ENCODE data around the gene ICAM4.
A peak's percentile ranks its signal among the peaks of the same experiment; 100 is the strongest.

Gene ICAM4

DNA sequence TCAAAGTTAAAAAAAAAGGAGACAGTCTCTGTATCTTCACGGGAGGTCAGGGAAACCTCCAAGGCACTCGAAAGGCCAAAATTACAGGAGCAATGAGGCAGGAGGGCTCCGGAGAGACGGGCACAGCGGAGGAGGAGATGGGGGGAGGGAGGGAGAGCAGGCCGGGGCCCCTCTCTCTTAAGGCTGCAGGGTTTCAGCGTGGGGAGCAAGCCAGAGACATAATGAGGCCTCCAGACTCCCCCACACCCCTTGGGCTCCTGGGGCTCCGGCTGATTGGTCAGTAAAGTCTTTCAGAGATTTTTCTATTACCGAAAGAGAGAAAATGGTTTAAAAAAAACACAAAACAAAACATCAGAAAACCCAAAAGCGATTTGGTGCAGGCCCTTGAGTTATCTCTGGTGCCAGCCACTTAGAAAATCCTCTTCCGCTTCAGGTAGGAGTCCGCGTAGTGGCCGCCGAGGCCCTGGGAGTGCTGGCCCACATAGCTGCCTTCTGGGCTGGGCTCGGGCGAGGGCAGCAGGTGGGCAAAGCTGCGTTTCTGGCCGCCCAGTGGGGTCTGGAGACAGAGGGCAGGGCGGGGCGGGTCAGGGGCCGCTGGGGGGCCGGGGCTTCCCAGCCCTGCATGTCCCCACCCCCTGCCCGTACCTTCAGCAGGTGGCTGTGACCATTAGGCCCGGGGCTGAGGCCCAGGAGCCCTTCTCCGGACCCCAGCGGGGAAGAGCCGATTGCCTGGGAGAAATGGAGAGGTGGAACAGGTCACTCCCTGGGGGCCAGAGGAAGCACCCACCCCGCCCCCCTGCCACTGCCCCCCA lies 30.5 kb downstream of the ICAM4 start:
- Mint-ChIP-seq H3K4me3 (no peak overlapping the region), H3K27ac (no peak overlapping the region)

DNA sequence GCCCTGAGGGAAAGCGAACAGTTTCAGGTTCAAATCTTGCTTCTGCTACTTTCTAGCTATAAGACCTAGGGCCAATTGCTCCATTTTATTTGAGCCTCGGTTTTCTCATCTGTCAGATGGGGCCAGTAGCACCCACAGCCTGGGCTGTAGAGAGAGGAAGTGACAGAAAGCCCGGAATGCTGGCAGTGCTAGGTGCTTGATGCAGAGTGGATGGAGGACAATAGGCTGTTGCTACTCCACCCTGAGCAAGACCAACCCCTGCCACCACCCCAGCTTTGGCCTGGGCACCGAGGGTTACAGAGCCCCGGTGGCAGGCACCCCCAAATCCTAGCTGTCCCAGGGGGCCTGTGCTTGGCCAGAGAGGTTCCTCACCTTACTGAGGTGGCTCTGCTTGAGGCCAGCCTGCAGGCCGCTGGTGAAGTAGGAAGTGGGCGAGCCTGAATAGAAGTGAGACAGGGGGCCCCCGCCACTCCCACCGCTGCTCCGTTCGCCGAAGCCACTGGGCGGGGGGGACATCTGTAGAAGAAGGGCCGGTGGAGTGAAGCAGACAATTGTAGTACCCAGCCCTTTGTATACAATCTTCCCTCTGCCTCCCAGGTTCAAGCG lies 31.2 kb downstream of the ICAM4 start:
- Mint-ChIP-seq H3K9me3 (ENCODE audit: low read depth) (no peaks in the 10 kb centered on the region), H3K4me3 (no peak overlapping the region), H3K4me1 (ENCODE audit: low read depth) (peaks cover 14% of the 10 kb centered on the region), H3K27me3 (no peaks in the 10 kb centered on the region), H3K36me3 (no peaks in the 10 kb centered on the region), H3K27ac (no peak overlapping the region)

More for the DNA sequence above, 30.5 kb downstream of the ICAM4 start:
- H3K36me3 Mint-ChIP-seq, result no peaks in the 10 kb centered on the region
- H3K27me3 Mint-ChIP-seq, result no peaks in the 10 kb centered on the region
- peaks cover 14% of the 10 kb centered on the region for H3K4me1 Mint-ChIP-seq (ENCODE audit: low read depth)
- no peaks in the 10 kb centered on the region for H3K9me3 Mint-ChIP-seq (ENCODE audit: low read depth)

DNA sequence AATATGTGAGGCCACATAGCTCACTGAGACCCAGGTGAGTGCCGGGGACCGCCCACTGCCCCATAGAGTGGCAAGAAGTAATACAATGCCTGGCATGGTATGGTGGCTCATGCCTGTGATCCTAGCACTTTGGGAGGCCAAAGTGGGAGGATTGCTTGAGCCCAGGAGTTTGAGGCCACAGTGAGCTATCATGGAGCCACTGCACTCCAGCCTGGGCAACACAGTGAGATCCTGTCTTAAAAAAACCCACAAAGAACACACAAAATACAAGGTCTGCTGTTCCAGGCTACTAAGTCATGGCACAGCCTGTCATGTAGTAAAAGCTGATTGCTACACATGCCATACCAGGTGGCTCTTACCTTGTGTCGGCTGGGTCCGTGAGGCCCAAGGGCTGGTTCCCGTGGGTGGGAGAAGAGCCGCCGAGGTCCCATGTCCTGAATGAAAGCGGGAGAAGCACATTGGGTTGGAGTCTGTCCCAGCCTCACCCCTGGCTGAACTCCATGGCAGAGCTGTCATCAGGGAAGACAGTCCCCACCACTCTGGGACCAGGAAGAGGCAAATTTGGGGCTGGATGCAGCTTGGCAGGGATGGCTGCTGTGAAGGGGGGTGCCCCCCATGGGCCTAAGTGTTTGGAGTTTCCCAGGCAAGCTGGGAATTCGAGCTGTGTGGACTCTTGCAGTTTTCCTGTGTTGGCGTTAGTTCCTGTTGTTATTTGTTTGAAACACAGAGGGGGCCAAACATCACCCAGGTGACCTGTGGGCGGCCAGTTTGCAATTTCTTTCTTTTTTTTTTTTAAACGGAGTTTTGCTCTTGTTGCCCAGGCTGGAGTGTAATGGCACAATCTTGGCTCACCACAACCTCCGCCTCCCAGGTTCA lies 32.3 kb downstream of the ICAM4 start:
- Mint-ChIP-seq H3K27ac (no peak overlapping the region), H3K4me3 (no peak overlapping the region), H3K4me1 (ENCODE audit: low read depth) (peaks cover 14% of the 10 kb centered on the region), H3K9me3 (ENCODE audit: low read depth) (no peaks in the 10 kb centered on the region), H3K27me3 (no peaks in the 10 kb centered on the region), H3K36me3 (no peaks in the 10 kb centered on the region)

DNA sequence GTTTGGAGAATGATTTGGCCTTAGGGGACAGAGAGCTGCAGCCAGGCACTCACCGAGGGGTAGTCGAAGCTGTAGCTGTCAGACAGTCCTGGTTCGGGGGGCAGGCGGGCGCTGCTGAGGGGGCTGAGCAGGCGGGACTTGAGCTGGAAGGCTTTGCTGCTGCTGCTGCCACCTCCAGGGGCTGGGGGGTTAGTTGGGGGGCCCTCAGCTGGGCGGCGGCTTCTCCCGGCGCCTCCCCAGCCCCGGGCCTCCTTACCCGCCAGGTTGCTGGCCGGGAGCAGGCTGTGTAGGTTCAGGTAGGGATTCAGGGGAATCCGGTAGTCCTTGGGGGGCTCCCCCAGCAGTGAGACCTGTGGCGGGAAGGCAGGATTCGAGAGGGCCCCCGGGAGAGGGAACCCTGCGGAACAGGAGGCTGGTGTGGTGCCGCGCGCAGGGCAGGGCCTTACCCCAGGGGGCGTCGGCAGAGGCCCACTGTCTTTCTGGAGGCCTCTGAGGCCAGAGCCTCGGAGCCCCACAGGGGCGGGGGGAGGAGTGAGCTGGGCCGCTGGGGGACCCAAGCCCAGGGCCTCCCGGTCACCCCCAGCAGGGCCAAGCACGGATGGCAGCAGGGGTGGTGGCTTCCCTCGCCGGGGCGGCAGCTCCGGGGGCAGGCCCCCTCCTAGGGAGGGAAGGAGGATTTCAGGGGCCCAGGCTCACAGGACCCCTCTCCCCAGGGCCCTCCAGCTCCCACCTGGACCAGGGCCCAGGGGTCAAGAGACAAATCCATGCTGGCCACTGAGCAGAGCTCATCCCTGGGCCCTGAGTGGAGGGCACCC lies 34.1 kb downstream of the ICAM4 start:
- H3K27me3 Mint-ChIP-seq, result no peaks in the 10 kb centered on the region
- no peak overlapping the region for H3K4me3 Mint-ChIP-seq
- no peaks in the 10 kb centered on the region for H3K36me3 Mint-ChIP-seq
- H3K4me1 Mint-ChIP-seq (ENCODE audit: low read depth), result peaks cover 5% of the 10 kb centered on the region
- no peaks in the 10 kb centered on the region for H3K9me3 Mint-ChIP-seq (ENCODE audit: low read depth)
- no peak overlapping the region for H3K27ac Mint-ChIP-seq

- no peak overlapping the region for H3K4me3 Mint-ChIP-seq
- no peaks in the 10 kb centered on the region for H3K9me3 Mint-ChIP-seq (ENCODE audit: low read depth)
- no peaks in the 10 kb centered on the region for H3K27me3 Mint-ChIP-seq
- H3K4me1 Mint-ChIP-seq (ENCODE audit: low read depth), result no peaks in the 10 kb centered on the region
- H3K36me3 Mint-ChIP-seq, result no peaks in the 10 kb centered on the region
- no peak overlapping the region for H3K27ac Mint-ChIP-seq
Observed at GRCh38 chr19:10321417-10321797, 34.7 kb downstream of the ICAM4 start.

DNA sequence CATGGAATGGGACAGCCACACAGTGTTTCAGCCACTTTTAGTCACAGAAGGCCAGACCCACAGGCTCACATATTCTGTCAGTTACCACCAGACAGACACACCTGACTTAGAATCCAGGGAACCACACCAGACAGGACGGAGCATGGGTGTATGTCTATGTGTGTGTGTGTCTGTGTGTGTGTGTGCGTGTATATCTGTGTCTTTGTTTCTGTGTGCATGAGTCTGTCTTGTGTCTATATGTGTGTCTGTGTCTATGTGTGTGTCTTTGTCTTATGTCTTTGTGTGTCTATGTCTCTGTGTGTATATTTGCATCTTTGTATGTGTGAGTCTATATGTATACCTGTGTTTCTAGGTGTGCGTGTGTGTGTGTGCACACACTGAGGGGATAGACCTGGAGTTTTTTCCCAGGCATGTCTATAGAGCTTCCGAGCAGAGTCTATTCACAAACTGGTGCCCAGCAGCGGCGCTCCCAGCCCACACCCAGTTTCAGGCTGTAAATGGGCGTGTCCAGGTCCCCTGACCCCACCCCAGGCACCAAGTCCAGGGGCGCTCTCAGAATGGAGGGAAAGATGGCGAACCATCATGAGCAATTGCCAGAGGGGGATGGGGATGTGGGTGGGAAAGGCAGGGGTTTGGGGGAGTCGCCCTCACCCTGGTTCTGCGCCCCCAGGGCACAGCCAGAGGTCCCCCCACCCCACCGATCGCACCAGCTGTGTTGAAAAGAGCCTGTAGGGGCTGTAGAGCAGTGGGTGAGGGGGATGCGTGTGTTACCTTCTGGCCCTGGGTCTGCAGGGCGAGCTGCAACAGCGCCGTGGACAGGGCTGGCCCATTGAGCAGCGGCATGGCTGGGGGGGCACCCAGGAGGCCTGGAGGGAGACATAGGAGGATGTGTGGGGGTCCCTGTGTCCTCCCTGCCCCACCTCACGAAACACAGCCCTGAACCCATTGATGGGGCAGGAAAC lies 35.4 kb downstream of the ICAM4 start:
- Mint-ChIP-seq H3K4me1 (ENCODE audit: low read depth) (no peaks in the 10 kb centered on the region), H3K36me3 (no peaks in the 10 kb centered on the region), H3K27me3 (no peaks in the 10 kb centered on the region), H3K27ac (peak overlapping the region; percentile 41), H3K4me3 (no peak overlapping the region), H3K9me3 (ENCODE audit: low read depth) (no peaks in the 10 kb centered on the region)

DNA sequence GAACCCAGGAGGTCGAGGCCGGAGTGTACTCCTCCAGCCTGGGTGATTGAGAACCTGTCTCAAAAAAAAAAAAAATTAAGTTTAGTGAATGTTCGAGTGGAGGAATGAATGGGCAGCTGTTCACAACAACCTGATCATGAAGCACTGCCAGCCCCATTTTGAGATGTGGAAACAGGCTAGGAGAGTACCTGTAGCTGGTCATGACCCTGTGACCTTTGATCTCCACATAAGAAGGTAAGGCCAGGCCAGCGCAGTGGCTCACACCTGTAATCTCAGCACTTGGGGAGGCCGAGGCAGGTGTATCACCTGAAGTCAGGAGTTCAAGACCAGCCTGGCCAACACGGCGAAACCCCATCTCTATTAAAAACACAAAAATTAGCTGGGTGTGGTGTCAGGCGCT lies 39.0 kb downstream of the ICAM4 start:
- Mint-ChIP-seq H3K27ac (no peak overlapping the region), H3K36me3 (no peaks in the 10 kb centered on the region), H3K27me3 (no peaks in the 10 kb centered on the region), H3K4me1 (ENCODE audit: low read depth) (peaks cover 2% of the 10 kb centered on the region), H3K9me3 (ENCODE audit: low read depth) (no peaks in the 10 kb centered on the region), H3K4me3 (no peak overlapping the region)

GRCh38 chr19:10327793-10328192 lies 41.0 kb downstream of the ICAM4 start:
- H3K9me3 Mint-ChIP-seq (ENCODE audit: low read depth), result no peaks in the 10 kb centered on the region
- peaks cover 2% of the 10 kb centered on the region for H3K36me3 Mint-ChIP-seq
- no peak overlapping the region for H3K27ac Mint-ChIP-seq
- H3K4me3 Mint-ChIP-seq, result no peak overlapping the region
- H3K27me3 Mint-ChIP-seq, result no peaks in the 10 kb centered on the region
- peaks cover 12% of the 10 kb centered on the region for H3K4me1 Mint-ChIP-seq (ENCODE audit: low read depth)

GRCh38 chr19:10328558-10329429 lies 42.0 kb downstream of the ICAM4 start:
- peaks cover 3% of the 10 kb centered on the region for H3K36me3 Mint-ChIP-seq
- H3K27ac Mint-ChIP-seq, result no peak overlapping the region
- H3K27me3 Mint-ChIP-seq, result no peaks in the 10 kb centered on the region
- H3K9me3 Mint-ChIP-seq (ENCODE audit: low read depth), result no peaks in the 10 kb centered on the region
- no peak overlapping the region for H3K4me3 Mint-ChIP-seq
- peaks cover 18% of the 10 kb centered on the region for H3K4me1 Mint-ChIP-seq (ENCODE audit: low read depth)

DNA sequence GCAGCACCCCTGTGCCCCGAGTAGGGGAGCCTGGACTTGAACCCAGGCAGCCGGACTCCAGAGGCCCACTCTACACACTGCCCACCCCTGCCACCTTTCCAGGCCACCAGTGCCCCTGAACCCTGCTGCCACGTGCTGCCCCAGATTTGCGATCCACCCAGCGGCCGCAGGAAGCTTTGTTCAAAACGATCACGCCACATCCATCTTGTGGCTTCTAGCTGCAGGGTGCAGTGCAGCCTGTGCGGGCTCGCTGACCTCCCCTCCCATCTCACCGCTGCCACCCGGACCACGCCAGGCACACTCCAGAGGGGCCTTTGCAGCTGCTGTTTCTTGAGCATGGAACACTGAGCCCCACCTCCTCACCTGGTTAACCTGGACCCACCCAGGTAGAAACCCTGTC lies 42.8 kb downstream of the ICAM4 start:
- Mint-ChIP-seq H3K4me1 (ENCODE audit: low read depth) (peaks cover 23% of the 10 kb centered on the region), H3K36me3 (peaks cover 3% of the 10 kb centered on the region), H3K27me3 (no peaks in the 10 kb centered on the region), H3K9me3 (ENCODE audit: low read depth) (no peaks in the 10 kb centered on the region), H3K27ac (no peak overlapping the region), H3K4me3 (no peak overlapping the region)

DNA sequence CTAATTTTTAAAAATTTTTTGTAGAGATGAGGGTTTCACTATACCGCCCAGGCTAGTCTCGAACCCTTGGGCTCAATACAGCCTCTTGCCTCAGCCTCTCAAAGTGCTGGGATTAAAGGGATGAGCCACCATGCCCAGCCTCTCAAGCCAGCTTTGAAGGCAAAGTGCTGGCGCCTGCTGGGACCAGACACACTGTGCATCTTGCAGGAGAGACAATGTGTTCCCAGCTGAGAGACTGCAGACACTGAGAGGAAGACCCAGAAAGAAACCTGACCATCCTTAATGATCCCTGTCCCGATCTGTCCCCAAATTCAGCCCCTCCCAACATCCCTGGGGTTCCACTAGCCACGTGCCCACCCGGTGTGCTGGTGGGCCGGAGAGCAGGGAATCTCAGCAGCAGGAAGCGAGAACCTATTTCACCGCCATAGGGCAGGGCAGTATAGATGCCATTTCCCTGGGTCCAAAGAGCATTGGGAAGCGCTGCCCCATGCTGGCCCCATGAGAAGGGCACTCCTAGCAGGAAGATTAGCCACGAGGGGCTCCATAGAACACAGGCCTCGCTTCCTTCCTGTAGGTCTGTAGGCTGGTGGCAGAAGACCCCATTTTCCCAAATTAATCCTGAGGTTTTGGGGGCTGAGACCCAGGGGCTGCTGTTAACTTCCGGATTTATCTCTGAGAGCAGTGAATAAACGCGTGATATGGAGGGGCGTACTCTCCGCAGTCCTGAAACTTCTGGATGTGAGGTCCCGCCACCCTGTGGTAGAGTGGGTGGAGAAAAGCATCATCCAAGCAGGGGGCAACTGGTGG lies 45.6 kb downstream of the ICAM4 start:
- H3K27me3 Mint-ChIP-seq, result no peaks in the 10 kb centered on the region
- H3K9me3 Mint-ChIP-seq (ENCODE audit: low read depth), result no peaks in the 10 kb centered on the region
- peaks cover 3% of the 10 kb centered on the region for H3K36me3 Mint-ChIP-seq
- peak overlapping the region; percentile 96 for H3K4me3 Mint-ChIP-seq
- peaks cover 26% of the 10 kb centered on the region for H3K4me1 Mint-ChIP-seq (ENCODE audit: low read depth)
- peak overlapping the region; percentile 96 for H3K27ac Mint-ChIP-seq

- H3K9me3 Mint-ChIP-seq (ENCODE audit: low read depth), result no peaks in the 10 kb centered on the region
- H3K27me3 Mint-ChIP-seq, result no peaks in the 10 kb centered on the region
- peaks cover 3% of the 10 kb centered on the region for H3K36me3 Mint-ChIP-seq
Observed at GRCh38 chr19:10332965-10333757, 46.4 kb downstream of the ICAM4 start, which contains the start of gene RAVER1. Gene RAVER1 (minus strand): TSS chr19:10333529. CDS start chr19:10333507, 22 bp downstream.

More at GRCh38 chr19:10332965-10333757, 46.4 kb downstream of the ICAM4 start, which contains the start of gene RAVER1:
- H3K27ac Mint-ChIP-seq, result peak within 1 kb of the TSS; percentile 96
- peaks cover 26% of the 10 kb centered on the region for H3K4me1 Mint-ChIP-seq (ENCODE audit: low read depth)
- H3K4me3 Mint-ChIP-seq, result peak within 1 kb of the TSS; percentile 96
